Bronchial epithelial cell (primary cell): Measurements from ENCODE around the gene ENTPD8. TPM values are rescaled to one million over a fixed set of nuclear protein-coding genes. Genes with fewer than 3 reads are reported as not detected.
A peak's percentile ranks its signal among the peaks of the same experiment; 100 is the strongest.

Experiments
- DNase-seq: peaks from one replicate; pipeline ENCODE4 v3.0.0-alpha.2; 2010; ENCODE audit warnings: low read depth
- FAIRE-seq: peaks from 2 replicates; lab custom pipeline; 2011; peaks lifted over from hg19 to GRCh38; lab: Jason Lieb, UNC
- H3K27me3 ChIP-seq: 2 replicates; pipeline ENCODE4 v1.5.1; 2011; ENCODE audit warnings: low read length; ENCODE audit not compliant: control insufficient read depth, insufficient read depth
- H3K36me3 ChIP-seq: 2 replicates; pipeline ENCODE4 v1.5.1; 2011; ENCODE audit warnings: low read length; ENCODE audit not compliant: control insufficient read depth, insufficient read depth
- H3K4me3 ChIP-seq: 2 replicates; pipeline ENCODE4 v1.5.1; 2011; ENCODE audit warnings: mild to moderate bottlenecking, low read depth, low read length, control low read depth
- CTCF ChIP-seq: IDR thresholded peaks from 2 replicates; pipeline ENCODE4 v1.5.1; 2011; ENCODE audit warnings: mild to moderate bottlenecking, moderate library complexity, low read length, control low read depth, inconsistent platforms; ENCODE audit not compliant: insufficient read depth, severe bottlenecking
- total RNA-seq: library from RNA; depleted of rRNA; stranded (reverse); fragments of >200 nt; gene quantifications from 2 replicates; pipeline ENCODE4 v1.2.1, GENCODE V29; 2014

The ENTPD8 gene
- total RNA-seq = not detected in 2 replicates

- H3K27me3 ChIP-seq = no peaks in the 10 kb centered on the region
- H3K36me3 ChIP-seq = no peaks in the 10 kb centered on the region
- DNase-seq = no peak
- FAIRE-seq = no peak
- no peak for TF ChIP-seq CTCF
- peak within 1 kb of the TSS; percentile 17 for H3K4me3 ChIP-seq
Measured at GRCh38 chr9:137441289-137441934, at the start of gene ENTPD8. TSS of gene ENTPD8 (minus strand) at chr9:137441357. CDS start at chr9:137438285, 3,072 bp downstream.

- no peak for FAIRE-seq
- no peak for TF ChIP-seq CTCF
- H3K4me3 ChIP-seq = no peak overlapping the region
- no peak for DNase-seq
- H3K27me3 ChIP-seq = no peaks in the 10 kb centered on the region
- H3K36me3 ChIP-seq = no peaks in the 10 kb centered on the region
Measured at GRCh38 chr9:137490532-137491186, 49.5 kb upstream of the ENTPD8 start.

GRCh38 chr9:137488906-137489305 is 47.7 kb upstream of the ENTPD8 start:
- H3K36me3 ChIP-seq = no peaks in the 10 kb centered on the region
- DNase-seq (no peak), FAIRE-seq (no peak)
- TF ChIP-seq CTCF = no peak
- no peak overlapping the region for H3K4me3 ChIP-seq
- H3K27me3 ChIP-seq = no peaks in the 10 kb centered on the region

- Histone ChIP-seq H3K4me3 (no peak overlapping the region), H3K27me3 (no peaks in the 10 kb centered on the region), H3K36me3 (no peaks in the 10 kb centered on the region)
- DNase-seq = no peak
- no peak for FAIRE-seq
- TF ChIP-seq CTCF = no peak
Measured at GRCh38 chr9:137488327-137488653, 47.1 kb upstream of the ENTPD8 start.

- no peak for TF ChIP-seq CTCF
- FAIRE-seq (no peak), DNase-seq (no peak)
Measured at GRCh38 chr9:137487454-137488326, 46.5 kb upstream of the ENTPD8 start.

More at GRCh38 chr9:137487454-137488326, 46.5 kb upstream of the ENTPD8 start:
- Histone ChIP-seq H3K36me3 (no peaks in the 10 kb centered on the region), H3K4me3 (no peak overlapping the region), H3K27me3 (no peaks in the 10 kb centered on the region)
